Smooth muscle cell (in vitro differentiated cells): ENCODE results near the gene DYNLL1. TPM values are rescaled to one million over a fixed set of nuclear protein-coding genes. Genes with fewer than 3 reads are reported as not detected.
"Not testable (repeated sequence)": the region's sequence is repeated elsewhere in the genome, so short reads cannot be mapped to it uniquely, and the experiment has no call there.

ENCODE experiments used
- DNase-seq: peaks from one replicate; lab custom pipeline; 2025; ENCODE audit not compliant: unreplicated experiment; lab: John Stamatoyannopoulos, UW
- H2AFZ ChIP-seq: fragments of 200-600 bp; sonication (generic); 2 replicates; pipeline ENCODE4 v1.6.0; 2016; ENCODE audit warnings: antibody characterized with exemption, low read depth, mild to moderate bottlenecking
- H3F3A ChIP-seq: fragments of 200-600 bp; sonication (generic); 2 replicates; pipeline ENCODE4 v1.6.0; 2017; ENCODE audit warnings: antibody characterized with exemption, low read depth
- H3K27ac ChIP-seq: fragments of 200-600 bp; sonication (generic); 2 replicates; pipeline ENCODE4 v1.5.1; 2016; ENCODE audit warnings: low read depth, mild to moderate bottlenecking
- H3K27me3 ChIP-seq: fragments of 200-600 bp; sonication (generic); 2 replicates; pipeline ENCODE4 v1.6.1; 2016; ENCODE audit warnings: low read depth, mild to moderate bottlenecking
- H3K36me3 ChIP-seq: fragments of 200-600 bp; sonication (generic); 2 replicates; pipeline ENCODE4 v1.5.1; 2016; ENCODE audit warnings: low read depth
- H3K4me1 ChIP-seq: fragments of 200-600 bp; sonication (generic); 2 replicates; pipeline ENCODE4 v1.5.1; 2016; ENCODE audit warnings: low read depth
- H3K4me2 ChIP-seq: fragments of 200-600 bp; sonication (generic); 2 replicates; pipeline ENCODE4 v1.6.0; 2016; ENCODE audit warnings: mild to moderate bottlenecking
- H3K4me3 ChIP-seq: fragments of 200-600 bp; sonication (generic); 2 replicates; pipeline ENCODE4 v1.5.1; 2016; ENCODE audit warnings: mild to moderate bottlenecking
- H3K79me2 ChIP-seq: fragments of 200-600 bp; sonication (generic); 2 replicates; pipeline ENCODE4 v1.6.0; 2016; ENCODE audit warnings: low read depth, mild to moderate bottlenecking
- H3K9ac ChIP-seq: fragments of 200-600 bp; sonication (generic); 2 replicates; pipeline ENCODE4 v1.6.0; 2016; ENCODE audit warnings: low read depth
- H3K9me3 ChIP-seq: fragments of 200-600 bp; sonication (generic); replicated peaks from 2 replicates; pipeline ENCODE4 v1.5.1; 2016; ENCODE audit warnings: low read depth
- H4K20me1 ChIP-seq: fragments of 200-600 bp; sonication (generic); 2 replicates; pipeline ENCODE4 v1.6.0; 2016; ENCODE audit warnings: low read depth
- CTCF ChIP-seq: fragments of 200-600 bp; sonication (generic); IDR thresholded peaks from 2 replicates; pipeline ENCODE4 v1.5.1; 2017; ENCODE audit warnings: borderline replicate concordance, mild to moderate bottlenecking, antibody characterized with exemption; ENCODE audit not compliant: insufficient read depth, poor library complexity, severe bottlenecking
- WGBS: methylation state at CpG from one replicate; pipeline ENCODE4 v1.1.7; 2016; ENCODE audit warnings: low lambda C conversion rate; 5-methylcytosine and 5-hydroxymethylcytosine counted together
- polyA plus RNA-seq: library from polyadenylated mRNA; unstranded; fragments of >200 nt; fragmentation: Nextera tagmentation; extraction: Ambion mirVana; gene quantifications from 2 replicates; pipeline ENCODE4 v1.2.1, GENCODE V29; 2016
- total RNA-seq: library from RNA; depleted of rRNA; stranded (reverse); fragments of >200 nt; gene quantifications from 2 replicates; pipeline ENCODE4 v1.2.3, GENCODE V29; 2014

DYNLL1 gene
- total and polyA plus RNA-seq, 2 experiments from 2014 or later, result 497 to 502 TPM

- no peak overlapping the region for H3K27ac ChIP-seq
- no peaks in the 10 kb centered on the region for H3K36me3 ChIP-seq
- H3K27me3 ChIP-seq, result no peaks in the 10 kb centered on the region
- TF ChIP-seq CTCF, result no peak
- H3K9me3 ChIP-seq, result no peaks in the 10 kb centered on the region
- no peak overlapping the region for H2AFZ ChIP-seq
- H3K9ac ChIP-seq, result no peak overlapping the region
- no peak overlapping the region for H3K4me3 ChIP-seq
- WGBS, result 93% methylated on average over 2 of the region's 2 CpGs
- no peaks in the 10 kb centered on the region for H3K4me1 ChIP-seq
- no peaks in the 10 kb centered on the region for H4K20me1 ChIP-seq
- no peaks in the 10 kb centered on the region for H3K79me2 ChIP-seq
- no peak for DNase-seq
- H3K4me2 ChIP-seq, result no peak overlapping the region
- no peaks in the 10 kb centered on the region for H3F3A ChIP-seq
These were observed 19.6 kb downstream of the DYNLL1 start for GRCh38 chr12:120515496-120515895.

- not testable (repeated sequence) for H3K4me1 ChIP-seq, H3K27ac ChIP-seq, H3K27me3 ChIP-seq, H3F3A ChIP-seq, DNase-seq, H3K79me2 ChIP-seq, H3K9me3 ChIP-seq, H3K36me3 ChIP-seq, H4K20me1 ChIP-seq, H3K4me2 ChIP-seq, H2AFZ ChIP-seq, H3K9ac ChIP-seq, H3K4me3 ChIP-seq
- 94% methylated on average over 8 of the region's 8 CpGs for WGBS
These were observed 23.4 kb downstream of the DYNLL1 start for GRCh38 chr12:120519324-120519723.

GRCh38 chr12:120522568-120522967 is 26.7 kb downstream of the DYNLL1 start:
- Histone ChIP-seq H3K27me3 (no peaks in the 10 kb centered on the region), H3F3A (no peaks in the 10 kb centered on the region)
- no peak for DNase-seq

GRCh38 chr12:120528861-120529525 is 33.1 kb downstream of the DYNLL1 start, which contains the start of gene COQ5:
Gene COQ5 (minus strand): TSS chr12:120529158. CDS start chr12:120529141, 17 bp downstream.
- Histone ChIP-seq H2AFZ (peak within 1 kb of the TSS; percentile 95), H3K27ac (peak within 1 kb of the TSS; percentile 89), H3K9ac (peak within 1 kb of the TSS; percentile 98), H3F3A (no peaks in the 10 kb centered on the region), H3K27me3 (no peaks in the 10 kb centered on the region), H3K36me3 (no peaks in the 10 kb centered on the region), H3K4me1 (peaks cover 13% of the 10 kb centered on the region), H3K4me2 (peak within 1 kb of the TSS; percentile 86), H4K20me1 (no peaks in the 10 kb centered on the region), H3K4me3 (peak within 1 kb of the TSS; percentile 95), H3K79me2 (no peaks in the 10 kb centered on the region), H3K9me3 (no peaks in the 10 kb centered on the region)
- TF ChIP-seq CTCF, result no peak
- DNase-seq, result peak; percentile 52
- under 1% methylated on average over 38 of the region's 38 CpGs for WGBS

More at GRCh38 chr12:120522568-120522967, 26.7 kb downstream of the DYNLL1 start:
- H3K79me2 ChIP-seq, result no peaks in the 10 kb centered on the region
- H3K27ac ChIP-seq, result no peak overlapping the region
- WGBS, result 98% methylated on average over 9 of the region's 9 CpGs
- H3K4me3 ChIP-seq, result no peak overlapping the region
- no peak for TF ChIP-seq CTCF
- H3K9ac ChIP-seq, result no peak overlapping the region
- H3K9me3 ChIP-seq, result no peaks in the 10 kb centered on the region
- no peaks in the 10 kb centered on the region for H3K4me1 ChIP-seq
- no peaks in the 10 kb centered on the region for H3K36me3 ChIP-seq
- H2AFZ ChIP-seq, result no peak overlapping the region
- H4K20me1 ChIP-seq, result no peaks in the 10 kb centered on the region
- H3K4me2 ChIP-seq, result no peak overlapping the region
